Measurements from ENCODE around the gene ACSM3. TPM values are rescaled to one million over a fixed set of nuclear protein-coding genes. Genes with fewer than 3 reads are reported as not detected.
"Not testable (repeated sequence)": the region's sequence is repeated elsewhere in the genome, so short reads cannot be mapped to it uniquely, and the experiment has no call there.

ACSM3 gene
- total RNA-seq, 4 donors from 2014 or later = 4.8 to 21.5 (median 6.6) TPM

GRCh38 chr16:20749474-20749873 lies 14.3 kb upstream of the ACSM3 start:
- 95 to 100% methylated on average over 1 of the region's 1 CpG for WGBS, 2 donors
- no peak for DNase-seq (ENCODE audit: low spot score in 2 of 2)
- no peak overlapping the region for H3K4me3 ChIP-seq (ENCODE audit: low read depth, poor library complexity, severe bottlenecking)
- intact Hi-C loops (cut with DNase I; ENCODE audit: low total_unique reads) = no loop called here
- TF ChIP-seq POLR2A (IDR thresholded peaks at IDR 0.05) (no peak), CTCF (IDR thresholded peaks at IDR 0.05) (no peak)

DNA sequence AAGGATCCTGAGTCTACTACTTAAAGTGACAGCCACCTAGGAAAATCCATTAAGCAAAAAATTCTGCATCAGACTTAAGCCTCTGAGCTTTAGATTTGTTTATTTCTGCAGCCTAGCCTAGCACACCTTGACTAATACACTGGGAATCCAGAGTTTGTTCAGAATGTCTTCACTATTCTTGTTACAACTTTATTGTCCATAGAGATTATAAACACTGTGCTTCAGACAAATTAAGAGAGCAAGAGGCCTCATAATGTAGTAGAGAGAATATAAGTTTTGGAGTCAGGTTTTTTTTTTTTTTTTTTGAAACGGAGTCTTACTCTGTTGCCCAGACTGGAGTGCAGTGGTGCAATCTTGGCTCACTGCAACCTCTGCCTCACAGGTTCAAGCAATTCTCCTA lies 13.3 kb upstream of the ACSM3 start:
- intact Hi-C loops (cut with DNase I; ENCODE audit: low total_unique reads) = no loop called here
- WGBS, 2 donors = 79 to 85% methylated on average over 1 of the region's 1 CpG
- H3K4me3 ChIP-seq (ENCODE audit: low read depth, poor library complexity, severe bottlenecking) = no peak overlapping the region
- no peak for TF ChIP-seq CTCF (IDR thresholded peaks at IDR 0.05)
- no peak for TF ChIP-seq POLR2A (IDR thresholded peaks at IDR 0.05)
- no peak for DNase-seq (ENCODE audit: low spot score in 2 of 2)

DNA sequence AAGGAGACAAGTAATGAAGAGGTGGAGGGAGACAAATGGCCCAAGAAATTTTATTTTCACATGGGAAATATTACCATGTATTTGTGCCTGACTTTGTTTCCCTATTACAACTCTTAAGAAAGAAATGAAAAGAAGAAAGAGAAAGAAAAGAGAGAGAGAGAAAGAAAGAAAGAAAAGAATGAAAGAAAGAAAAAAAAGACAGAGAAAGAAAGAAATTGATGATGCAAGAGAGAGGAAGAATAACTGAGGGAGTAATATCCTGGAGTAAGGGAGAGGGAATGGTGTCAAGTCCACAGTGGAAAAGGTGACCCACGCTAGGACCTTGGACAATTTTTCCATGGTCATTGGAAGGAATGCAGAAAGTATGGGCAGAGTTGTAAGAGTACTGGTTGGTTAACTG lies 10.1 kb upstream of the ACSM3 start:
- no peak overlapping the region for H3K4me3 ChIP-seq (ENCODE audit: low read depth, poor library complexity, severe bottlenecking)
- TF ChIP-seq CTCF (IDR thresholded peaks at IDR 0.05) (no peak), POLR2A (IDR thresholded peaks at IDR 0.05) (no peak)
- WGBS, 2 donors = 55 to 82% methylated on average over 1 of the region's 1 CpG
- intact Hi-C loops (cut with DNase I; ENCODE audit: low total_unique reads) = no loop called here
- DNase-seq (ENCODE audit: low spot score in 2 of 2) = no peak

- TF ChIP-seq CTCF (IDR thresholded peaks at IDR 0.05) = no peak
- TF ChIP-seq POLR2A (IDR thresholded peaks at IDR 0.05) = no peak
- DNase-seq (ENCODE audit: low spot score in 2 of 2) = no peak
- WGBS, 2 donors = 80 to 91% methylated on average over 1 of the region's 1 CpG
- no peak overlapping the region for H3K4me3 ChIP-seq (ENCODE audit: low read depth, poor library complexity, severe bottlenecking)
- intact Hi-C loops (cut with DNase I; ENCODE audit: low total_unique reads) = no loop called here
Observed at GRCh38 chr16:20755238-20755637, 8.6 kb upstream of the ACSM3 start.

- H3K4me3 ChIP-seq (ENCODE audit: low read depth, poor library complexity, severe bottlenecking); intact Hi-C loops (cut with DNase I; ENCODE audit: low total_unique reads); DNase-seq (ENCODE audit: low spot score in 2 of 2): not testable (repeated sequence)
- 90% methylated on average over 2 of the region's 5 CpGs; no CpG with 5 or more reads in 1 of the 2 donors for WGBS, 2 donors
Observed at GRCh38 chr16:20755799-20756198, 8.0 kb upstream of the ACSM3 start.

GRCh38 chr16:20760346-20760745 lies 3.5 kb upstream of the ACSM3 start:
- WGBS, 2 donors = 84 to 88% methylated on average over 2 of the region's 2 CpGs
- no peak for DNase-seq (ENCODE audit: low spot score in 2 of 2)
- H3K4me3 ChIP-seq (ENCODE audit: low read depth, poor library complexity, severe bottlenecking) = no peak overlapping the region
- intact Hi-C loops (cut with DNase I; ENCODE audit: low total_unique reads) = no loop called here
- TF ChIP-seq POLR2A (IDR thresholded peaks at IDR 0.05) (no peak), CTCF (IDR thresholded peaks at IDR 0.05) (no peak)

All from lower leg skin (tissue), 4 donors.